Testis (tissue), 3 donors: ENCODE results near the gene DRC7. TPM values are rescaled to one million over a fixed set of nuclear protein-coding genes. Genes with fewer than 3 reads are reported as not detected.

Source experiments
- DNase-seq: peaks from one replicate; pipeline ENCODE4 v3.0.0-alpha.2; 2019
- H3K27ac ChIP-seq, 2 donors: fragments of 200-600 bp; sonication (generic); one replicate each; pipeline ENCODE4 v1.5.1; 2019
- H3K27me3 ChIP-seq: fragments of 200-600 bp; sonication (generic); one replicate; pipeline ENCODE4 v1.5.1; 2019
- H3K36me3 ChIP-seq: fragments of 200-600 bp; sonication (generic); one replicate; pipeline ENCODE4 v1.5.1; 2017; ENCODE audit warnings: low read depth; ENCODE audit errors: missing control alignments
- H3K4me1 ChIP-seq: fragments of 200-600 bp; sonication (generic); one replicate; pipeline ENCODE4 v1.5.1; 2019
- H3K4me3 ChIP-seq, 2 donors: fragments of 200-600 bp; sonication (generic); one replicate each; pipeline ENCODE4 v1.5.1; 2017 to 2019
- H3K9me3 ChIP-seq: fragments of 200-600 bp; sonication (generic); one replicate; pipeline ENCODE4 v1.5.1; 2017
- POLR2A ChIP-seq: fragments of 450-650 bp; IDR thresholded peaks from one replicate; pipeline ENCODE4 v1.6.1; 2017; ENCODE audit warnings: antibody characterized with exemption, mild to moderate bottlenecking, moderate library complexity
- WGBS, 2 donors: methylation state at CpG; one replicate each; pipeline ENCODE4 v1.1.5; 2018; 5-methylcytosine and 5-hydroxymethylcytosine counted together
- intact Hi-C: fragments of 100-400 bp; cut with DNase I; formaldehyde crosslinking; loops from one replicate; pipeline ENCODE4 v1.15.1; 2023; ENCODE audit warnings: low total_unique reads
- polyA plus RNA-seq: library from polyadenylated mRNA; stranded (reverse); fragments of 350-450 nt; fragmentation: Illumina TruSeq; extraction: RNeasy Lipid Tissue Mini Kit (QIAGEN cat#74804); gene quantifications from one replicate; pipeline ENCODE4 v1.2.3, GENCODE V29; 2014; ENCODE audit warnings: low read depth, low replicate concordance; ENCODE audit not compliant: insufficient read depth
- total RNA-seq, 2 donors: library from RNA; depleted of rRNA; stranded (reverse); fragments of >200 nt; gene quantifications; one replicate each; pipeline ENCODE4 v1.2.3, GENCODE V29; 2016
- TF ChIP-seq, protein P1 (sequence below), 3 experiments: fragments of 450-650 bp in 2 of 3; fragments of 200-600 bp in 1 of 3; sonication (generic) in 1 of 3; IDR thresholded peaks; one replicate each; pipeline ENCODE4 v1.5.1; 2016 to 2019; ENCODE audit warnings: antibody characterized with exemption in 3 of 3, mild to moderate bottlenecking in 2 of 3, moderate library complexity in 1 of 3

Gene DRC7
- total and polyA plus RNA-seq, 3 donors from 2014 or later, result 35.4 to 199 (median 62.7) TPM

DNA sequence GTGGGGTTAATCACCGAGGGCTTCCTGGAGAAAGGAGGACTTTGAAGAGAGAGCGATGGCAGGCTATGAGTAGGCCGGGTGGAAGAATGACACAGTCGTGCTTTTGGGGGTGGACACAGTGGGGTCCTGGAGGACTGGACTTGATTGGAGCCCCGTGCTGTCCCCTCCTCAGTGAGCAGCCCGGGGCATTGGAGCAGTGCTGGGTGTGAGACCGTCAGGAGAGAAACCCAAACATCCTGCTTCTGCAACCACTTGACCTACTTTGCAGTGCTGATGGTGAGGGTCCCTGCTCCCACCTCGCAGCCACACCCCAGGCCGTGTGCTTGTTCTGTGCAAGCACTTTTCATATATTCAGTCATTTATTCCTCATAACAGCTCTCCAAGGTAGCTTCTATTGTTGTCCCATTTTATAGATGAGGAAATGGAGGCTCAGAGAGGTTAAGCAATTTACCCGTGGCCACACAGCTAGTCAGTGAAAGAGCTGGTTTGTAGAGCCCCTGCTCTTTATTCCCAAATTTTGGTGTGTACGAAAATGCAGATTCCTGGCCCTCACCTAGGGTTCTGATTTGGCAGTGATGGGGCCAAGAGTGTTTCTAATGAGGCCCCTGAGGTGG lies 38.2 kb upstream of the DRC7 start:
- Histone ChIP-seq H3K9me3 (no peaks in the 10 kb centered on the region), H3K27ac (no peak overlapping the region), H3K4me1 (no peaks in the 10 kb centered on the region), H3K27me3 (no peaks in the 10 kb centered on the region), H3K36me3 (no peaks in the 10 kb centered on the region), H3K4me3 (no peak overlapping the region)
- 88 to 90% methylated on average over 10 to 11 of the region's 11 CpGs for WGBS, 2 donors
- intact Hi-C loops, result no loop called here
- DNase-seq, result no peak
- TF ChIP-seq, protein P1, sequence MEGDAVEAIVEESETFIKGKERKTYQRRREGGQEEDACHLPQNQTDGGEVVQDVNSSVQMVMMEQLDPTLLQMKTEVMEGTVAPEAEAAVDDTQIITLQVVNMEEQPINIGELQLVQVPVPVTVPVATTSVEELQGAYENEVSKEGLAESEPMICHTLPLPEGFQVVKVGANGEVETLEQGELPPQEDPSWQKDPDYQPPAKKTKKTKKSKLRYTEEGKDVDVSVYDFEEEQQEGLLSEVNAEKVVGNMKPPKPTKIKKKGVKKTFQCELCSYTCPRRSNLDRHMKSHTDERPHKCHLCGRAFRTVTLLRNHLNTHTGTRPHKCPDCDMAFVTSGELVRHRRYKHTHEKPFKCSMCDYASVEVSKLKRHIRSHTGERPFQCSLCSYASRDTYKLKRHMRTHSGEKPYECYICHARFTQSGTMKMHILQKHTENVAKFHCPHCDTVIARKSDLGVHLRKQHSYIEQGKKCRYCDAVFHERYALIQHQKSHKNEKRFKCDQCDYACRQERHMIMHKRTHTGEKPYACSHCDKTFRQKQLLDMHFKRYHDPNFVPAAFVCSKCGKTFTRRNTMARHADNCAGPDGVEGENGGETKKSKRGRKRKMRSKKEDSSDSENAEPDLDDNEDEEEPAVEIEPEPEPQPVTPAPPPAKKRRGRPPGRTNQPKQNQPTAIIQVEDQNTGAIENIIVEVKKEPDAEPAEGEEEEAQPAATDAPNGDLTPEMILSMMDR (IDR thresholded peaks at IDR 0.05), result no peak
- no peak for TF ChIP-seq POLR2A

DNA sequence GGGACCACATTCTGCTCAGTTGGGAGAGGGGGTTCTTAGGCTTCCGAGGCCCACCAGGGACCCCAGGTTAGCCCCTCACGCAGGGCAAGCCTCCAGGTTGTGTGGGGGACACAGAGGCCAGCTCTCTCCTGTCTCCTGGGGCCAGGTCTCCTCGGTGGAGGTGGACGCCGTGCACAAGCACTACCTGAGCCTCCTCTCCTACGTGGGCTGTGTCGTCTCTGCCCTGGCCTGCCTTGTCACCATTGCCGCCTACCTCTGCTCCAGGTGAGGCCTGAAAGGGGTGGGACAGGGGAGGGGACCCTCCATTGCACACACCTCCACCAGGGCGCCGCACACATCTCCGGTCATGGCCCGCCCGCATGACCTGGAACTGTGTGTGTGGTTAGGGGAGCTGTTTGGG lies 37.4 kb upstream of the DRC7 start:
- TF ChIP-seq, protein P1 (IDR thresholded peaks at IDR 0.05), result no peak
- TF ChIP-seq POLR2A, result no peak
- intact Hi-C loops, result no loop called here
- Histone ChIP-seq H3K36me3 (no peaks in the 10 kb centered on the region), H3K27ac (no peak overlapping the region), H3K9me3 (no peaks in the 10 kb centered on the region), H3K4me3 (no peak overlapping the region), H3K4me1 (no peaks in the 10 kb centered on the region), H3K27me3 (no peaks in the 10 kb centered on the region)
- no peak for DNase-seq
- WGBS, 2 donors, result 94 to 98% methylated on average over 11 to 13 of the region's 13 CpGs

DNA sequence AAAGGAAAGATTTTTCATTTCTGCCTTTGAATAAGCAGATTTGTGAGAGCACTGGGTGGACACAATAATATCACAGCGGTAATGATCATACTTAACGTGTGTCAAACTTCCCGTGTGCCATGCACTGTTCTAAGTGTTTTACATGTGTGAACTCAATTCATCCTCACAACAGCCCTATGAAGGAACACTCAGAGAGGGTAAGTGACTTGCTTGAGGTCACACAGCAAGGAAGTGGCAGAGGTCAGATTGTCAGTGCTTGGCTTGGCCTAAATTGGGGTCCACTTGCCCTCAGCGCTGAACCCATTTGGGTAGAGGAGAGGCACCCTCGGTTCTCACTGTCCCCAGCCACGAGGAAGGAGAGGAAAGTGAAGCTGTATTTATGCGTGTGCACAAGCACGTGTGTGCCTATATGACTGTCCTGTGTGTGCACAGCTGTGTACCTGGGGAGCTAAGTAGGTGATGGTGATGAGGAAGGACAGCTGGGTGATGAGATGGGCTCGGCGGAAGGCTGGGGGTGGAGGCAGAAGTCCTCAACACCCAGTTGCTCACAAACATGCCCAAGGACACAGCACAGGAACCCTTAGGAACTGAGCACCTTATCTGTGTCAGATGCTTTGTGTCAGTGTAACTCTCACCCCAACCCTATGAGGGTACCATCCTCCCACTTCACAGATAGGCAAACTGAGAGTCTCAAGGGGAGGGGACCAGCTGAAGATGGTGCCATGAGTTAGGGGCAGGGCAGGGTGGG lies 36.3 kb upstream of the DRC7 start:
- H3K36me3 ChIP-seq, result no peaks in the 10 kb centered on the region
- H3K27me3 ChIP-seq, result no peaks in the 10 kb centered on the region
- H3K27ac ChIP-seq, result no peak overlapping the region
- H3K9me3 ChIP-seq, result no peaks in the 10 kb centered on the region
- H3K4me1 ChIP-seq, result no peaks in the 10 kb centered on the region
- no peak for DNase-seq
- WGBS, 2 donors, result 89 to 92% methylated on average over 10 of the region's 10 CpGs
- no peak overlapping the region for H3K4me3 ChIP-seq
- no peak for TF ChIP-seq POLR2A
- TF ChIP-seq, protein P1 (IDR thresholded peaks at IDR 0.05), result no peak
- intact Hi-C loops, result no loop called here

DNA sequence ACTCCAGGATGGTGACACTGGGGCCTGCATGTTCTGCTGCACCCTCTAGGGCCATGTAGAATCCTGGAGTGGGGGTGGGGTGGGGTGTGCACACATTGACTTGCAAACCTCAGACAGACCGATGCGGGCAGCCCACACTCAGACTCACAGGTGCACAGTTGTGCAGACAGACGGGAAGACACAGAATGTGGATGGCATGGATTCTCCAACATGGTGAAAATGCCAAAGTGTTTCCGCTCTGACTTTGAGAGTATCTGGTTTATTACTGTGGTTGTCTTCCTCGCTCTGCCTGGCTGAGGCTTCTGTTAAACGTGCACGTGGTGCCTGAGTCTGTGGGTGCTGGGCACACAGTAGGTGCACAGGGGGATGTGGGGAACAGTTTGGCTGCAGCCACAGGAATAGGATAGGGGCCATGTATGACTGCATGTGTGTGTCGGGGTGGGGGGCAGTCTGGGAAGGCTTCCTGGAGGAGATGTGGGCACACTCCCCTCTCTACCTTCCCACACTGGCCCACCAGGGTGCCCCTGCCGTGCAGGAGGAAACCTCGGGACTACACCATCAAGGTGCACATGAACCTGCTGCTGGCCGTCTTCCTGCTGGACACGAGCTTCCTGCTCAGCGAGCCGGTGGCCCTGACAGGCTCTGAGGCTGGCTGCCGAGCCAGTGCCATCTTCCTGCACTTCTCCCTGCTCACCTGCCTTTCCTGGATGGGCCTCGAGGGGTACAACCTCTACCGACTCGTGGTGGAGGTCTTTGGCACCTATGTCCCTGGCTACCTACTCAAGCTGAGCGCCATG lies 35.5 kb upstream of the DRC7 start:
- Histone ChIP-seq H3K36me3 (no peaks in the 10 kb centered on the region), H3K9me3 (no peaks in the 10 kb centered on the region), H3K27ac (no peak overlapping the region), H3K27me3 (no peaks in the 10 kb centered on the region), H3K4me3 (no peak overlapping the region), H3K4me1 (no peaks in the 10 kb centered on the region)
- intact Hi-C loops, result no loop called here
- WGBS, 2 donors, result 87 to 88% methylated on average over 16 to 19 of the region's 19 CpGs
- TF ChIP-seq, protein P1 (IDR thresholded peaks at IDR 0.05), result no peak
- no peak for TF ChIP-seq POLR2A
- DNase-seq, result no peak
